ENCODE results near the gene TNNT1.

TNNT1 gene

GRCh38 chr19:55086730-55087541 is 62.1 kb downstream of the TNNT1 start:
- ChIA-PET POLR2A (no interaction called here), CTCF (no interaction called here)
- no peak for DNase-seq (ENCODE audit: extremely low spot score)
- TF ChIP-seq ARNT (IDR thresholded peaks at IDR 0.05) (no peak), SUZ12 (IDR thresholded peaks at IDR 0.05) (no peak), TARDBP (IDR thresholded peaks at IDR 0.05) (no peak), PKNOX1 (IDR thresholded peaks at IDR 0.05) (no peak), FOXM1 (IDR thresholded peaks at IDR 0.05; ENCODE audit: borderline replicate concordance) (no peak), ZNF384 (IDR thresholded peaks at IDR 0.05) (no peak), L3MBTL2 (conservative IDR thresholded peaks at IDR 0.05) (no peak), ELF4 (IDR thresholded peaks at IDR 0.05) (no peak), HDGF (IDR thresholded peaks at IDR 0.05; ENCODE audit: borderline replicate concordance) (no peak), FOXK2 (IDR thresholded peaks at IDR 0.05) (no peak)

GRCh38 chr19:55085923-55086715 is 62.9 kb downstream of the TNNT1 start:
- ChIA-PET CTCF (no interaction called here), POLR2A (no interaction called here)
- no peak for DNase-seq (ENCODE audit: extremely low spot score)
- TF ChIP-seq NFRKB (IDR thresholded peaks at IDR 0.05) = no peak
- TF ChIP-seq LEF1 (IDR thresholded peaks at IDR 0.05; ENCODE audit: borderline replicate concordance) = no peak
- TF ChIP-seq BHLHE40 (IDR thresholded peaks at IDR 0.05; ENCODE audit: borderline replicate concordance) = no peak
- TF ChIP-seq HDGF (IDR thresholded peaks at IDR 0.05; ENCODE audit: borderline replicate concordance) = no peak
- no peak for TF ChIP-seq FOXK2 (IDR thresholded peaks at IDR 0.05)
- no peak for TF ChIP-seq FOXM1 (IDR thresholded peaks at IDR 0.05; ENCODE audit: borderline replicate concordance)
- TF ChIP-seq FOXA1 (IDR thresholded peaks at IDR 0.05) = no peak
- no peak for TF ChIP-seq ELF4 (IDR thresholded peaks at IDR 0.05)
- TF ChIP-seq TARDBP (IDR thresholded peaks at IDR 0.05) = no peak
- no peak for TF ChIP-seq ZNF384 (IDR thresholded peaks at IDR 0.05)
- TF ChIP-seq L3MBTL2 (conservative IDR thresholded peaks at IDR 0.05) = no peak
- no peak for TF ChIP-seq SP1 (IDR thresholded peaks at IDR 0.05)
- no peak for TF ChIP-seq CTBP1 (IDR thresholded peaks at IDR 0.05; ENCODE audit: borderline replicate concordance)
- TF ChIP-seq SUZ12 (IDR thresholded peaks at IDR 0.05) = no peak
- no peak for TF ChIP-seq PKNOX1 (IDR thresholded peaks at IDR 0.05)
- TF ChIP-seq ARNT (IDR thresholded peaks at IDR 0.05) = no peak

- CTCF ChIA-PET = interaction anchor here (0.5 kb wide), 1 partner anchor 12 kb away, joined by 3 read pairs; no protein-coding TSS in a partner anchor
Measured at GRCh38 chr19:55084416-55084815, 64.6 kb downstream of the TNNT1 start.

GRCh38 chr19:55083004-55083850 is 65.8 kb downstream of the TNNT1 start:
- DNase-seq (ENCODE audit: extremely low spot score) = no peak
- POLR2A ChIA-PET = interaction anchor here (1.0 kb wide), 1 partner anchor 35 kb away, joined by 4 read pairs; the partner anchor contains the start of gene PPP1R12C
- CTCF ChIA-PET = no interaction called here
- no peak for TF ChIP-seq BHLHE40 (IDR thresholded peaks at IDR 0.05; ENCODE audit: borderline replicate concordance)
- no peak for TF ChIP-seq FOXM1 (IDR thresholded peaks at IDR 0.05; ENCODE audit: borderline replicate concordance)
- no peak for TF ChIP-seq HDGF (IDR thresholded peaks at IDR 0.05; ENCODE audit: borderline replicate concordance)
- no peak for TF ChIP-seq ARNT (IDR thresholded peaks at IDR 0.05)
- TF ChIP-seq PKNOX1 (IDR thresholded peaks at IDR 0.05) = no peak
- no peak for TF ChIP-seq FOXK2 (IDR thresholded peaks at IDR 0.05)
- no peak for TF ChIP-seq NFRKB (IDR thresholded peaks at IDR 0.05)

More at GRCh38 chr19:55084416-55084815, 64.6 kb downstream of the TNNT1 start:
- POLR2A ChIA-PET = interaction anchor here (1.3 kb wide), 1 partner anchor 33 kb away, joined by 3 read pairs; the partner anchor contains the start of gene PPP1R12C
- TF ChIP-seq LEF1 (IDR thresholded peaks at IDR 0.05; ENCODE audit: borderline replicate concordance) = no peak
- no peak for TF ChIP-seq FOXM1 (IDR thresholded peaks at IDR 0.05; ENCODE audit: borderline replicate concordance)
- DNase-seq (ENCODE audit: extremely low spot score) = no peak
